GM12878 (cell line): Measurements from ENCODE around the gene EEF2K. TPM values are rescaled to one million over a fixed set of nuclear protein-coding genes. Genes with fewer than 3 reads are reported as not detected.

Source experiments
- ATAC-seq: fragments of 200-7000 bp; cut with Tn5 transposase; 3 replicates; pipeline ENCODE4 v1.9.1; 2020; ENCODE audit warnings: mild to moderate bottlenecking, moderate library complexity
- BruUV-seq: library from RNA; stranded (reverse); fragments of 400-500 nt; replicated peaks from 2 replicates; lab custom pipeline; 2021; lab: Mats Ljungman, UMichigan
- CTCF ChIA-PET: fragments of 300-600 bp; sonication (Branson Sonifier 250); formaldehyde crosslinking; extraction: SDS; loops from one replicate; lab custom pipeline; 2021; ENCODE audit warnings: inconsistent platforms; lab: Yijun Ruan, JAX
- POLR2A ChIA-PET: fragments of 350-600 bp; formaldehyde crosslinking; extraction: SDS; loops from one replicate; lab custom pipeline; 2021; ENCODE audit warnings: inconsistent platforms; lab: Charles Lee
- RAD21 ChIA-PET: fragments of 300-600 bp; sonication (Branson Sonifier 250); formaldehyde crosslinking; loops from one replicate; lab custom pipeline; 2023; ENCODE audit warnings: antibody characterized with exemption; ENCODE audit not compliant: unreplicated experiment; lab: Charles Lee
- SMC1A ChIA-PET: fragments of 300-600 bp; sonication (Branson Sonifier 250); formaldehyde crosslinking; loops from one replicate; lab custom pipeline; 2023; ENCODE audit not compliant: unreplicated experiment, uncharacterized antibody; lab: Charles Lee
- DNase-seq: peaks from one replicate; pipeline ENCODE4 v3.0.0-alpha.2; 2011; ENCODE audit warnings: low read depth, low spot score
- FAIRE-seq: peaks from 3 replicates; lab custom pipeline; 2011; peaks lifted over from hg19 to GRCh38; lab: Jason Lieb, UNC
- H2AFZ ChIP-seq: 2 replicates; pipeline ENCODE4 v1.6.0; 2011; ENCODE audit warnings: low read depth, low read length, control low read depth; ENCODE audit not compliant: control insufficient read depth
- H3K27ac ChIP-seq: 2 replicates; pipeline ENCODE4 v1.5.1; 2011; ENCODE audit warnings: control low read depth; ENCODE audit not compliant: control insufficient read depth, insufficient read depth
- H3K27me3 ChIP-seq, 2 experiments: replicated peaks in 1 of 2; 2 replicates each; pipeline versions ENCODE4 v1.6.0 to v1.6.1; 2011; ENCODE audit warnings: low read length in 1 of 2; ENCODE audit not compliant: control insufficient read depth in 2 of 2, insufficient read depth in 2 of 2
- H3K36me3 ChIP-seq, 2 experiments: 2 replicates each; pipeline ENCODE4 v1.5.1; 2011; ENCODE audit warnings: low read length in 1 of 2; ENCODE audit not compliant: control insufficient read depth in 2 of 2, insufficient read depth in 2 of 2
- H3K4me1 ChIP-seq: 2 replicates; pipeline ENCODE4 v1.6.1; 2011; ENCODE audit warnings: mild to moderate bottlenecking, low read length, moderate library complexity, mixed read lengths; ENCODE audit not compliant: control insufficient read depth, insufficient read depth
- H3K4me2 ChIP-seq: 2 replicates; pipeline ENCODE4 v1.6.0; 2011; ENCODE audit warnings: control low read depth; ENCODE audit not compliant: control insufficient read depth, insufficient read depth
- H3K4me3 ChIP-seq: fragments of 200-600 bp; sonication (generic); 2 replicates; pipeline ENCODE4 v1.5.1; 2016
- H3K79me2 ChIP-seq: 2 replicates; pipeline ENCODE4 v1.6.0; 2011; ENCODE audit warnings: low read length; ENCODE audit not compliant: control insufficient read depth, insufficient read depth
- H3K9ac ChIP-seq: 2 replicates; pipeline ENCODE4 v1.8.0; 2011; ENCODE audit warnings: low read length, control low read depth, mixed read lengths; ENCODE audit not compliant: control insufficient read depth, insufficient read depth
- H3K9me3 ChIP-seq: replicated peaks from 3 replicates; pipeline ENCODE4 v1.5.1; 2011; ENCODE audit warnings: mild to moderate bottlenecking, low read length; ENCODE audit not compliant: control insufficient read depth, insufficient read depth
- H4K20me1 ChIP-seq: 2 replicates; pipeline ENCODE4 v1.6.0; 2011; ENCODE audit not compliant: control insufficient read depth, insufficient read depth
- BACH1 ChIP-seq: fragments of 450-650 bp; IDR thresholded peaks from 2 replicates; pipeline ENCODE4 v1.6.1; 2017; ENCODE audit warnings: mild to moderate bottlenecking, borderline replicate concordance
- CBX3 ChIP-seq: fragments of 200-600 bp; sonication (generic); IDR thresholded peaks from 2 replicates; pipeline ENCODE4 v1.6.1; 2016; ENCODE audit warnings: low read depth, borderline replicate concordance
- CEBPB ChIP-seq, 2 experiments: fragments of 150-350 bp in 1 of 2; IDR thresholded peaks; 2 replicates each; pipeline ENCODE4 v1.6.1; 2012 to 2014; ENCODE audit warnings: low read depth in 2 of 2, low read length in 2 of 2, borderline replicate concordance in 1 of 2, inconsistent platforms in 1 of 2
- CREB1 ChIP-seq: IDR thresholded peaks from 2 replicates; pipeline ENCODE4 v1.6.1; 2012; ENCODE audit warnings: low read depth, mild to moderate bottlenecking, inconsistent platforms
- EGR1 ChIP-seq, 2 experiments: IDR thresholded peaks; 1 replicate in 1 of 2; 2 replicates in 1 of 2; pipeline ENCODE4 v1.6.1; 2011 to 2012; ENCODE audit warnings: low read depth in 2 of 2, low read length in 2 of 2, borderline replicate concordance in 1 of 2, mild to moderate bottlenecking in 1 of 2, moderate library complexity in 1 of 2
- JUNB ChIP-seq: IDR thresholded peaks from 2 replicates; pipeline ENCODE4 v1.6.1; 2016; ENCODE audit warnings: antibody characterized with exemption, mild to moderate bottlenecking
- PML ChIP-seq: IDR thresholded peaks from 2 replicates; pipeline ENCODE4 v1.6.1; 2012; ENCODE audit warnings: low read length, inconsistent platforms
- POLR2AphosphoS5 ChIP-seq: IDR thresholded peaks from 2 replicates; pipeline ENCODE4 v1.6.1; 2011; ENCODE audit warnings: mild to moderate bottlenecking, low read length, inconsistent platforms
- RAD51 ChIP-seq: fragments of 450-650 bp; IDR thresholded peaks from 2 replicates; pipeline ENCODE4 v1.6.1; 2016; ENCODE audit warnings: moderate library complexity, mild to moderate bottlenecking, inconsistent platforms
- RFX5 ChIP-seq: IDR thresholded peaks from 2 replicates; pipeline ENCODE4 v1.6.1; 2011; ENCODE audit warnings: low read depth, low read length, improper control_type of control experiment
- SKIL ChIP-seq: fragments of 450-650 bp; IDR thresholded peaks from 2 replicates; pipeline ENCODE4 v1.6.1; 2017; ENCODE audit warnings: mild to moderate bottlenecking, low read depth, inconsistent platforms; ENCODE audit not compliant: poor library complexity, severe bottlenecking
- SMAD5 ChIP-seq: IDR thresholded peaks from 2 replicates; pipeline ENCODE4 v1.6.1; 2016; ENCODE audit warnings: antibody characterized with exemption, low read depth
- SMARCA5 ChIP-seq: fragments of 450-650 bp; IDR thresholded peaks from 2 replicates; pipeline ENCODE4 v1.6.1; 2017; ENCODE audit warnings: mild to moderate bottlenecking
- YBX1 ChIP-seq: fragments of 450-650 bp; IDR thresholded peaks from 2 replicates; pipeline ENCODE4 v1.6.1; 2016; ENCODE audit warnings: antibody characterized with exemption
- ZNF217 ChIP-seq: fragments of 450-650 bp; IDR thresholded peaks from 2 replicates; pipeline ENCODE4 v1.6.1; 2017; ENCODE audit warnings: antibody characterized with exemption, mild to moderate bottlenecking
- ZNF274 ChIP-seq: IDR thresholded peaks from one replicate; pipeline ENCODE4 v1.8.0; 2011; ENCODE audit not compliant: insufficient read length, insufficient read depth
- WGBS: methylation state at CpG from one replicate; pipeline ENCODE4 v1.1.6; 2016; ENCODE audit warnings: low lambda C conversion rate; ENCODE audit not compliant: insufficient replicate concordance, insufficient coverage; ENCODE audit errors: missing lambda C conversion rate; 5-methylcytosine and 5-hydroxymethylcytosine counted together
- in situ Hi-C: fragments of 300-500 bp; cut with MboI; formaldehyde crosslinking; loops from 9 replicates; pipeline ENCODE4 v1.14.3; 2018; ENCODE audit warnings: mixed read lengths
- intact Hi-C: fragments of 100-400 bp; cut with micrococcal nuclease; formaldehyde crosslinking; loops from one replicate; pipeline ENCODE4 v1.14.2; 2022; ENCODE audit not compliant: unreplicated experiment
- polyA plus RNA-seq, 11 experiments: library from polyadenylated mRNA; depleted of rRNA in 4 of 11; unstranded in 6 of 11; stranded (reverse) in 5 of 11; fragments of >200 nt; fragmentation: Nextera tagmentation in 4 of 11; fragmentation: Illumina TruSeq in 1 of 11; extraction: Ambion mirVana in 4 of 11; extraction: Trizol in 1 of 11; gene quantifications; 1 replicate in 1 of 11; 2 replicates in 10 of 11; pipeline versions ENCODE4 v1.2.1 to v1.2.3, GENCODE V29; 2011 to 2016; ENCODE audit warnings: inconsistent platforms in 2 of 11, missing spikeins in 2 of 11, low read depth in 1 of 11
- total RNA-seq, 4 experiments: library from RNA; depleted of rRNA in 3 of 4; stranded (reverse); fragments of >200 nt in 3 of 4; fragmentation: Illumina TruSeq in 1 of 4; extraction: Trizol in 1 of 4; gene quantifications; 2 replicates each; pipeline versions ENCODE4 v1.2.1 to v1.2.3, GENCODE V29; 2013 to 2021
- TF ChIP-seq, protein P1 (sequence below): fragments of 450-650 bp; IDR thresholded peaks from 2 replicates; pipeline ENCODE4 v1.6.1; 2017; ENCODE audit warnings: antibody characterized with exemption, mild to moderate bottlenecking, moderate library complexity

EEF2K gene
- total and polyA plus RNA-seq, 10 of the 15 experiments (the other 5 are each of a cell fraction or from before 2014, with no cell fraction given), result 2.0 to 29.6 (median 12.2) TPM

GRCh38 chr16:22192261-22193062 is 13.6 kb upstream of the EEF2K start:
- ChIA-PET RAD21 (interaction anchor here (0.7 to 7.8 kb wide), 10 partner anchors 14 to 372 kb away, joined by 3 to 74 read pairs (median 4); partner anchors contain the start of genes EEF2K and POLR3E), POLR2A (interaction anchor here (0.6 to 6.0 kb wide), 8 partner anchors 14 to 672 kb away, joined by 3 to 104 read pairs (median 4); partner anchors contain the start of genes EEF2K and POLR3E), SMC1A (interaction anchor here (0.9 to 9.0 kb wide), 7 partner anchors 9 to 106 kb away, joined by 3 to 86 read pairs (median 5); partner anchors contain the start of gene POLR3E), CTCF (interaction anchor here (0.6 to 8.4 kb wide), 11 partner anchors 9 to 241 kb away, joined by 3 to 132 read pairs (median 4); partner anchors contain the start of genes EEF2K, MOSMO, POLR3E and UQCRC2)
- Histone ChIP-seq H3K27me3 (no peaks in the 10 kb centered on the region), H3K27ac (peak overlapping the region; percentile 90), H3K9me3 (no peaks in the 10 kb centered on the region), H3K4me2 (peak overlapping the region; percentile 90), H3K4me1 (peaks cover 43% of the 10 kb centered on the region), H3K9ac (peak overlapping the region; percentile 74), H4K20me1 (no peaks in the 10 kb centered on the region), H2AFZ (peak overlapping the region; percentile 66), H3K36me3 (no peaks in the 10 kb centered on the region), H3K4me3 (peak overlapping the region; percentile 81), H3K79me2 (no peaks in the 10 kb centered on the region)
- intact Hi-C loops (loop anchor here (5.0 kb wide), 1 partner anchor 180 kb away; the partner anchor contains the start of gene CDR2), in situ Hi-C loops (no loop called here)
- DNase-seq (peak; percentile 85), FAIRE-seq (peak; percentile 71), ATAC-seq (peak; percentile 51)
- BruUV-seq, result no TSS peak
- 19% methylated on average over 16 of the region's 16 CpGs for WGBS
- TF ChIP-seq, protein P1, sequence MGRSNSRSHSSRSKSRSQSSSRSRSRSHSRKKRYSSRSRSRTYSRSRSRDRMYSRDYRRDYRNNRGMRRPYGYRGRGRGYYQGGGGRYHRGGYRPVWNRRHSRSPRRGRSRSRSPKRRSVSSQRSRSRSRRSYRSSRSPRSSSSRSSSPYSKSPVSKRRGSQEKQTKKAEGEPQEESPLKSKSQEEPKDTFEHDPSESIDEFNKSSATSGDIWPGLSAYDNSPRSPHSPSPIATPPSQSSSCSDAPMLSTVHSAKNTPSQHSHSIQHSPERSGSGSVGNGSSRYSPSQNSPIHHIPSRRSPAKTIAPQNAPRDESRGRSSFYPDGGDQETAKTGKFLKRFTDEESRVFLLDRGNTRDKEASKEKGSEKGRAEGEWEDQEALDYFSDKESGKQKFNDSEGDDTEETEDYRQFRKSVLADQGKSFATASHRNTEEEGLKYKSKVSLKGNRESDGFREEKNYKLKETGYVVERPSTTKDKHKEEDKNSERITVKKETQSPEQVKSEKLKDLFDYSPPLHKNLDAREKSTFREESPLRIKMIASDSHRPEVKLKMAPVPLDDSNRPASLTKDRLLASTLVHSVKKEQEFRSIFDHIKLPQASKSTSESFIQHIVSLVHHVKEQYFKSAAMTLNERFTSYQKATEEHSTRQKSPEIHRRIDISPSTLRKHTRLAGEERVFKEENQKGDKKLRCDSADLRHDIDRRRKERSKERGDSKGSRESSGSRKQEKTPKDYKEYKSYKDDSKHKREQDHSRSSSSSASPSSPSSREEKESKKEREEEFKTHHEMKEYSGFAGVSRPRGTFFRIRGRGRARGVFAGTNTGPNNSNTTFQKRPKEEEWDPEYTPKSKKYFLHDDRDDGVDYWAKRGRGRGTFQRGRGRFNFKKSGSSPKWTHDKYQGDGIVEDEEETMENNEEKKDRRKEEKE, result no peak
- TF ChIP-seq PML (no peak), SMAD5 (no peak), JUNB (no peak), CBX3 (no peak), SMARCA5 (no peak), ZNF274 (no peak), CREB1 (no peak), RAD51 (peak; percentile 92), POLR2AphosphoS5 (peak; percentile 76; the same call in 1 of the 2 replicates), CEBPB (IDR thresholded peaks at IDR 0.05; ENCODE audit: borderline replicate concordance in 1 of 2, low read depth in 2 of 2, low read length in 2 of 2) (no peak), RFX5 (no peak), EGR1 (IDR thresholded peaks at IDR 0.05; ENCODE audit: borderline replicate concordance in 1 of 2, low read depth in 2 of 2, low read length in 2 of 2) (no peak), SKIL (peak; percentile 65), BACH1 (no peak), YBX1 (no peak), ZNF217 (no peak)
